HFF-Myc (cell line): ENCODE measurements around the gene IL4R.

Source experiments
- DNase-seq: peaks from one replicate; pipeline ENCODE4 v3.0.0-alpha.2; 2011; ENCODE audit warnings: low read depth; ENCODE audit errors: extremely low read depth
- H3K4me3 ChIP-seq: replicated peaks from 2 replicates; pipeline ENCODE4 v1.5.1; 2011; ENCODE audit warnings: low read depth, mild to moderate bottlenecking, control low read depth, low read length
- TF ChIP-seq, protein P1 (sequence below): IDR thresholded peaks from 2 replicates; pipeline ENCODE4 v1.5.1; 2012; ENCODE audit warnings: mild to moderate bottlenecking, low read depth, low read length, control low read depth; ENCODE audit errors: missing control alignments

Gene IL4R

DNA sequence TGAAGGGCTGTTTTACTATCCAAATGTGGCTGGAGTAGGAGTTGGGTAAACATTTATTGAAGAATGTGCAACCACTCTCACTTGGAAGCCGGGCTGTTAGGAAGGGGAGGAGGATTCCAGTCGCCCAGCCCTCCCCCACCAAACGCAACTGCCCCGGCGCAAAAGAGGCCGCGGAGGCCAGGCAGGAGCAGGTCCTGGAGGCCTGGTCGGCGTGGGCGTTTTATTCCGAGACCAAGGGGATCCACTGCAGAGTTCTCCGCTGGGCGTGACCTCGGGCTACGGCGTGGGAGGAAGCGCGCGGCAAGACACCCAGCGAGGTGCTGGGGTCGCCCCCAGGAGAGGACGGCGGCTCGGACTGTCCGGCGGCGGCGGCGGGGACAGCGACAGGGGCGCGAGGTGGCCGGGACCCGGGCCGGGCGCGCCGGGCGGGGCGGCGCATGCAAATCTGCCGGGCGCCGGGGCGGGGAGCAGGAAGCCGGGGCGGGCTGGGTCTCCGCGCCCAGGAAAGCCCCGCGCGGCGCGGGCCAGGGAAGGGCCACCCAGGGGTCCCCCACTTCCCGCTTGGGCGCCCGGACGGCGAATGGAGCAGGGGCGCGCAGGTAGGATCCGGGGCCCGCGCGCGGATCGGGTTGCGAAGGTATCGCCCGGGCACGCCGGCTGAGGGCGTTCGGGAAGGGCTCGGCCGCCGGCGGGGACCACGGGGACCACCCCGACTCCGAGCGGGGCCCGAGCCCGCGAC lies at the start of gene IL4R:
Gene IL4R (plus strand): TSS at position 553 of the 739 bp plus-strand sequence. CDS start 26,230 bp downstream, outside the sequence.
- DNase-seq = peak; percentile 17
- TF ChIP-seq, protein P1, sequence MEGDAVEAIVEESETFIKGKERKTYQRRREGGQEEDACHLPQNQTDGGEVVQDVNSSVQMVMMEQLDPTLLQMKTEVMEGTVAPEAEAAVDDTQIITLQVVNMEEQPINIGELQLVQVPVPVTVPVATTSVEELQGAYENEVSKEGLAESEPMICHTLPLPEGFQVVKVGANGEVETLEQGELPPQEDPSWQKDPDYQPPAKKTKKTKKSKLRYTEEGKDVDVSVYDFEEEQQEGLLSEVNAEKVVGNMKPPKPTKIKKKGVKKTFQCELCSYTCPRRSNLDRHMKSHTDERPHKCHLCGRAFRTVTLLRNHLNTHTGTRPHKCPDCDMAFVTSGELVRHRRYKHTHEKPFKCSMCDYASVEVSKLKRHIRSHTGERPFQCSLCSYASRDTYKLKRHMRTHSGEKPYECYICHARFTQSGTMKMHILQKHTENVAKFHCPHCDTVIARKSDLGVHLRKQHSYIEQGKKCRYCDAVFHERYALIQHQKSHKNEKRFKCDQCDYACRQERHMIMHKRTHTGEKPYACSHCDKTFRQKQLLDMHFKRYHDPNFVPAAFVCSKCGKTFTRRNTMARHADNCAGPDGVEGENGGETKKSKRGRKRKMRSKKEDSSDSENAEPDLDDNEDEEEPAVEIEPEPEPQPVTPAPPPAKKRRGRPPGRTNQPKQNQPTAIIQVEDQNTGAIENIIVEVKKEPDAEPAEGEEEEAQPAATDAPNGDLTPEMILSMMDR = no peak
- H3K4me3 ChIP-seq = peak within 1 kb of the TSS; percentile 59

- H3K4me3 ChIP-seq = no peak overlapping the region
- no peak for DNase-seq
- TF ChIP-seq, protein P1 = no peak
These were observed 49.6 kb upstream of the IL4R start for GRCh38 chr16:27264151-27264550.

DNA sequence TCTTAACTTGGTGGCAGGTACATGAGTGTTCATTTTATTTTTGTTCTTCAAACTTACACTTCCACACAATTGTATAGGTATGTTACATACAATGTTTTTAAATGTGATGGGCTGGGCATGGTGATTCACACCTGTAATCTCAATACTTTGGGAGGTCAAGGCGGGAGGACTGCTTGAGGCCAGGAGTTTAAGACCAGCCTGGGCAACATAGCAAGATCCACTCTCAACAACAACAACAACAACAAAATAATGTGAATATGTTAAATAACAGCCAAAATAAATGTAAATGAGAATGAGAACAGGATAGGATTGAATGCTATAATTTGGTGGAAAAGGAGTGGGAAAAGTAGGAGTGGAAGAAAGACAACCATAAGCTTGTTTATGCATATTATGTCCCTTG lies 47.8 kb upstream of the IL4R start:
- DNase-seq = no peak
- TF ChIP-seq, protein P1 = no peak
- no peak overlapping the region for H3K4me3 ChIP-seq

- no peak overlapping the region for H3K4me3 ChIP-seq
- no peak for DNase-seq
- TF ChIP-seq, protein P1 = no peak
These were observed 46.6 kb upstream of the IL4R start for GRCh38 chr16:27267037-27267677.

GRCh38 chr16:27268376-27269299 lies 45.1 kb upstream of the IL4R start, which contains the start of gene NSMCE1:
TSS of gene NSMCE1 (minus strand) at chr16:27268772. CDS start at chr16:27257570, 11,202 bp downstream.
- peak within 1 kb of the TSS; percentile 73 for H3K4me3 ChIP-seq
- TF ChIP-seq, protein P1 = no peak
- DNase-seq = peak; percentile 89

- TF ChIP-seq, protein P1 = no peak
- no peak for DNase-seq
- peak overlapping the region; percentile 73 for H3K4me3 ChIP-seq
These were observed 44.2 kb upstream of the IL4R start for GRCh38 chr16:27269300-27270150.
